ENCODE measurements around the gene PIK3C3.

PIK3C3 gene

DNA sequence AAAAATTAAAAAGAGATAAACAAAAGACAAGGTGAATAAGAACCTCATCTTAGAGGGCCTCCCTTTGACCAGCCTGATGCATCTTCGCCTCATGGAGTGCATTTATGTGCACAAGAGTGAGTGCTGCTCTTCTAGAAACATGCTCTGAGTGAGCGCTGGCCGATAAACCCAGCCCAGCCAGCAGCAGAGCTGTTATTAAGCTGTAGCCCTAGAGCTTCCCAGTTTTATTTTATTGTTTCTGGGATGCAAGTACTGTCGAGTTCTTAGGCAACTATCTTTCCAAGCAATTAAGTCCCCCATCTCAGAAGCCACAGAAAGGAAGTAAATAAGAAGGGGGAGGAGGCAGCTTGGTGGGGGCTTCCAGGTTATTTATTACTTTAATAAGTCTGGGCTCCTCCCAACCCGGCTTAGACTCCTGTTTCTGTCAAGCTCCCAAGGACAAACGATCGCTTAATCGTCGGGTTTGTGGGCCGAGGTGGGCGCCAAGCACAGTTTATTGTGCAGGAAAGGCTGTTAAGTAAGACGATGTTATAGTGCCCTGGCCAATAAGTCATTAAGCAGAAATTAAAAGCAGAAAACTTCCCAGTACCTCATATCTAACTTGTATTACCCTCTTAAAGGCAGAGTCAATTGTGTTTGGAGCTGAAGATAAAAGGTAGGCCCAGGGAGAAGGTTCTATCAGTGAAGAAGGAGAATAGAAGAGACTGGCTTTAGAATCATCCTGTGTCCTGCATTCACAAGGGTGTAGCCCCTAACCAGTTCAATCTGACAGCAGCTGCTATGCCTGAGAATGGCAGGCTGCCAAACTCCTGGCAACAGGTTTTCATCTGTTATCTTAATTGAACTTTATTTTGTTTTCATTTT, 176.3 kb downstream of the PIK3C3 start:
- DNase-seq (ENCODE audit: low read depth) = no peak

DNA sequence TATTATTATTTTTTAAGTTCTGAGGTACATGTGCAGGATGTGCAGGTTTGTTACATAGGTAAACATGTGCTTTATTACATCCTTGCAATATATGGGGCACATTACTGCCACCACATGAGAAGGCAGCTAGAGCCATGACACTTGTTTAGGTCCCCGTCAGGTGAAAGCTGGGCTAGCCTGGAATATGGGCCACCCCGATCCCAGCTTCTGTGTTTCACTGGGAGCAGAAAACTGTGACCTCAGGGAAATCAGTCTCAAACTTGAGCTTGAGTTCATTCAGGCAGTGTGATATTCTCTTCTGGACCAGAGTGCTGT, 176.9 kb downstream of the PIK3C3 start:
- no peak for DNase-seq (ENCODE audit: low read depth)

Data from HS-5 (cell line).